SK-N-SH (cell line): ENCODE measurements around the gene PBX1. TPM values are rescaled to one million over a fixed set of nuclear protein-coding genes. Genes with fewer than 3 reads are reported as not detected.

Experiments
- CTCF ChIA-PET: fragments of 300-600, 350-600 bp; formaldehyde crosslinking; extraction: SDS; loops from one replicate; lab custom pipeline; 2021; lab: Yijun Ruan, JAX
- POLR2A ChIA-PET: fragments of 350-600 bp; sonication (Branson Sonifier 250); formaldehyde crosslinking; extraction: SDS; loops from one replicate; lab custom pipeline; 2020; ENCODE audit warnings: antibody characterized with exemption, inconsistent platforms; lab: Yijun Ruan, JAX
- DNase-seq: peaks from one replicate; pipeline ENCODE4 v3.0.0; 2012
- H2AFZ ChIP-seq: fragments of 200-600 bp; sonication (generic); 2 replicates; pipeline ENCODE4 v1.8.1; 2016; ENCODE audit warnings: antibody characterized with exemption, mild to moderate bottlenecking, low read depth
- H3F3A ChIP-seq: fragments of 200-600 bp; sonication (generic); replicated peaks from 2 replicates; pipeline ENCODE3; 2016; ENCODE audit warnings: antibody characterized with exemption, mild to moderate bottlenecking; ENCODE audit not compliant: insufficient read depth
- H3K27ac ChIP-seq, 2 experiments: fragments of 200-500 bp in 1 of 2; fragments of 200-600 bp in 1 of 2; sonication (Bioruptor generic) in 1 of 2; sonication (generic), shearing (Covaris generic) in 1 of 2; 2 replicates each; pipeline versions ENCODE4 v1.5.1 to v1.6.1; 2014 to 2016; ENCODE audit warnings: low read depth in 2 of 2, inconsistent platforms in 1 of 2, low read length in 1 of 2, mild to moderate bottlenecking in 1 of 2, mixed read lengths in 1 of 2
- H3K27me3 ChIP-seq: fragments of 200-600 bp; sonication (generic), shearing (Covaris generic); 2 replicates; pipeline ENCODE4 v1.6.1; 2016; ENCODE audit warnings: mixed run types; ENCODE audit not compliant: insufficient read depth
- H3K36me3 ChIP-seq, 2 experiments: fragments of 200-500 bp in 1 of 2; fragments of 200-600 bp in 1 of 2; sonication (Bioruptor generic) in 1 of 2; sonication (generic) in 1 of 2; replicated peaks in 1 of 2; 2 replicates each; pipeline versions ENCODE3 to v1.5.1; 2014 to 2016; ENCODE audit warnings: low read length in 1 of 2, mild to moderate bottlenecking in 1 of 2; ENCODE audit not compliant: insufficient read depth in 2 of 2, control insufficient read depth in 1 of 2
- H3K4me1 ChIP-seq, 2 experiments: fragments of 200-500 bp in 1 of 2; fragments of 200-600 bp in 1 of 2; sonication (Bioruptor generic) in 1 of 2; sonication (generic), shearing (Covaris generic) in 1 of 2; 2 replicates each; pipeline versions ENCODE4 v1.5.1 to v1.6.1; 2014 to 2016; ENCODE audit warnings: low read depth in 1 of 2, low read length in 1 of 2, mixed run types in 1 of 2; ENCODE audit not compliant: insufficient read depth in 2 of 2, control insufficient read depth in 1 of 2
- H3K4me2 ChIP-seq: fragments of 200-600 bp; sonication (generic), shearing (Covaris generic); 2 replicates; pipeline ENCODE4 v1.6.1; 2017; ENCODE audit warnings: mixed run types
- H3K4me3 ChIP-seq, 2 experiments: fragments of 200-500 bp in 1 of 2; fragments of 200-600 bp in 1 of 2; sonication (Bioruptor generic) in 1 of 2; sonication (generic), shearing (Covaris generic) in 1 of 2; 2 replicates each; pipeline versions ENCODE4 v1.5.1 to v1.8.1; 2014 to 2016; ENCODE audit warnings: low read depth in 2 of 2, inconsistent platforms in 1 of 2, low read length in 1 of 2, mild to moderate bottlenecking in 1 of 2, mixed read lengths in 1 of 2, moderate library complexity in 1 of 2
- H3K79me2 ChIP-seq: fragments of 200-600 bp; sonication (generic); 2 replicates; pipeline ENCODE4 v1.8.1; 2017; ENCODE audit warnings: mild to moderate bottlenecking; ENCODE audit not compliant: insufficient read depth
- H3K9ac ChIP-seq: fragments of 200-600 bp; sonication (generic); 2 replicates; pipeline ENCODE4 v1.6.1; 2017; ENCODE audit warnings: mixed run types
- H3K9me2 ChIP-seq: fragments of 200-600 bp; sonication (generic); 2 replicates; pipeline ENCODE4 v1.6.1; 2017; ENCODE audit warnings: mixed run types
- H3K9me3 ChIP-seq: fragments of 200-600 bp; sonication (generic); 2 replicates; pipeline ENCODE4 v1.6.1; 2017; ENCODE audit warnings: mixed run types, mild to moderate bottlenecking, moderate library complexity
- H4K20me1 ChIP-seq: fragments of 200-600 bp; sonication (generic); 2 replicates; pipeline ENCODE4 v1.6.1; 2017; ENCODE audit warnings: mild to moderate bottlenecking, mixed run types; ENCODE audit not compliant: insufficient read depth
- CTCF ChIP-seq: fragments of 200-600 bp; sonication (generic); IDR thresholded peaks from 2 replicates; pipeline ENCODE4 v1.6.1; 2017; ENCODE audit warnings: antibody characterized with exemption, mild to moderate bottlenecking, moderate library complexity
- ELF1 ChIP-seq: IDR thresholded peaks from 2 replicates; pipeline ENCODE4 v1.4.0; 2012
- EP300 ChIP-seq, 2 experiments: IDR thresholded peaks; 2 replicates each; pipeline versions ENCODE4 v1.4.0 to v1.6.1; 2012; ENCODE audit warnings: borderline replicate concordance in 1 of 2, low read depth in 1 of 2, low read length in 1 of 2
- EZH2phosphoT487 ChIP-seq: fragments of 200-600 bp; sonication (generic); IDR thresholded peaks from 2 replicates; pipeline ENCODE4 v1.6.1; 2017; ENCODE audit warnings: low read depth, mixed run types, mild to moderate bottlenecking, antibody characterized with exemption, moderate library complexity, borderline replicate concordance
- FOSL2 ChIP-seq: IDR thresholded peaks from 2 replicates; pipeline ENCODE4 v1.4.0; 2012; ENCODE audit warnings: low read depth, mild to moderate bottlenecking, moderate library complexity, borderline replicate concordance
- FOXM1 ChIP-seq: IDR thresholded peaks from 2 replicates; pipeline ENCODE4 v1.4.0; 2012; ENCODE audit warnings: low read depth, mild to moderate bottlenecking
- GATA2 ChIP-seq: sonication (generic); formaldehyde crosslinking; IDR thresholded peaks from 2 replicates; pipeline ENCODE4 v1.5.0; 2020; ENCODE audit warnings: mild to moderate bottlenecking, missing genetic modification reagents
- JUND ChIP-seq: IDR thresholded peaks from 2 replicates; pipeline ENCODE4 v1.4.0; 2012
- NRF1 ChIP-seq: IDR thresholded peaks from 2 replicates; pipeline ENCODE4 v1.6.1; 2012; ENCODE audit warnings: low read depth, mild to moderate bottlenecking, low read length
- PBX3 ChIP-seq: IDR thresholded peaks from 2 replicates; pipeline ENCODE4; 2012
- POLR2AphosphoS5 ChIP-seq: IDR thresholded peaks from 2 replicates; pipeline ENCODE4 v1.6.1; 2012; ENCODE audit warnings: low read depth, low read length
- REST ChIP-seq: IDR thresholded peaks from 2 replicates; pipeline ENCODE4 v1.6.1; 2012; ENCODE audit warnings: mild to moderate bottlenecking, low read depth, low read length, moderate library complexity
- RXRA ChIP-seq: IDR thresholded peaks from 2 replicates; pipeline ENCODE4 v1.4.0; 2012; ENCODE audit warnings: low read depth, mild to moderate bottlenecking, borderline replicate concordance
- TEAD4 ChIP-seq: IDR thresholded peaks from 2 replicates; pipeline ENCODE4 v1.4.0; 2012; ENCODE audit warnings: mild to moderate bottlenecking, borderline replicate concordance; ENCODE audit not compliant: insufficient read depth
- USF1 ChIP-seq: IDR thresholded peaks from 2 replicates; pipeline ENCODE4 v1.4.0; 2012; ENCODE audit warnings: low read depth, borderline replicate concordance
- USF2 ChIP-seq: fragments of 150-350 bp; IDR thresholded peaks from 2 replicates; pipeline ENCODE4 v1.6.1; 2017; ENCODE audit warnings: antibody characterized with exemption, low read length, low read depth, borderline replicate concordance
- WGBS: methylation state at CpG from one replicate; pipeline ENCODE4 v1.1.6; 2017; ENCODE audit warnings: low lambda C conversion rate; 5-methylcytosine and 5-hydroxymethylcytosine counted together
- polyA plus RNA-seq, 3 experiments: library from polyadenylated mRNA; depleted of rRNA; stranded (reverse); fragments of >200 nt; gene quantifications; 2 replicates each; pipeline ENCODE4 v1.2.3, GENCODE V29; 2012

The PBX1 gene
- polyA plus RNA-seq, 1 of the 3 experiments (the other 2 are of a cell fraction), result 27.0 TPM

- TF ChIP-seq USF1, result no peak
- no peak for TF ChIP-seq PBX3
- no peak for TF ChIP-seq REST
- no peak for TF ChIP-seq EZH2phosphoT487
- TF ChIP-seq RXRA, result no peak
- TF ChIP-seq FOXM1, result no peak
Measured at GRCh38 chr1:164559342-164560051, 513 bp downstream of the PBX1 start (continued).

- Histone ChIP-seq H3K9me2 (no peaks in the 10 kb centered on the region; the same call in 1 of the 2 replicates), H3K4me2 (peak overlapping the region; percentile 78), H3K9ac (peak overlapping the region; percentile 66), H3K27me3 (no peaks in the 10 kb centered on the region), H4K20me1 (no peaks in the 10 kb centered on the region; the same call in 1 of the 2 replicates), H3K27ac (peak overlapping the region; percentile 68 to 93), H3K79me2 (peaks cover 30% of the 10 kb centered on the region), H3K36me3 (peaks cover 0 to 10% of the 10 kb centered on the region in 2 experiments), H3F3A (peaks cover 5% of the 10 kb centered on the region), H3K9me3 (no peaks in the 10 kb centered on the region), H2AFZ (peak overlapping the region; percentile 80), H3K4me1 (peaks cover 3 to 14% of the 10 kb centered on the region in 2 experiments; a peak in 1 of 4 replicates), H3K4me3 (peak overlapping the region; percentile 76 to 88)
- no peak for DNase-seq
- CTCF ChIA-PET, result interaction anchor here (0.8 to 1.9 kb wide), 3 partner anchors 30 to 227 kb away, joined by 3 to 5 read pairs (median 3); no protein-coding TSS in a partner anchor
- no peak for TF ChIP-seq CTCF
- no peak for TF ChIP-seq POLR2AphosphoS5
- TF ChIP-seq EZH2phosphoT487, result no peak
- TF ChIP-seq JUND, result no peak
- TF ChIP-seq USF2, result no peak
- no peak for TF ChIP-seq FOSL2
- TF ChIP-seq EP300 (IDR thresholded peaks at IDR 0.05; ENCODE audit: borderline replicate concordance in 1 of 2, low read depth in 1 of 2, low read length in 1 of 2), result no peak
- TF ChIP-seq TEAD4, result no peak
- no peak for TF ChIP-seq FOXM1
- TF ChIP-seq ELF1, result no peak
- TF ChIP-seq GATA2 (CRISPR knock-in tag), result no peak
- TF ChIP-seq NRF1, result no peak
- no peak for TF ChIP-seq USF1
- WGBS, result 5% methylated on average over 11 of the region's 11 CpGs
- POLR2A ChIA-PET, result no interaction called here
Measured at GRCh38 chr1:164560121-164560541, 1.1 kb downstream of the PBX1 start.
